ENCODE data around the gene TMEM150A. TPM values are rescaled to one million over a fixed set of nuclear protein-coding genes. Genes with fewer than 3 reads are reported as not detected.

The TMEM150A gene
- total and polyA plus RNA-seq, 2 of the 13 experiments (the other 11 are each of a cell fraction or from before 2014, with no cell fraction given): 30.1 to 70.4 TPM

- TF ChIP-seq ETS1 (CRISPR knock-in tag; IDR thresholded peaks at IDR 0.05) (no peak), ZNF430 (CRISPR knock-in tag; IDR thresholded peaks at IDR 0.05) (peak; percentile 56; the same call in 1 of the 2 replicates), SIN3A (IDR thresholded peaks at IDR 0.05; ENCODE audit: borderline replicate concordance, low read depth, low read length) (peak; percentile 86; the same call in 1 of the 2 replicates), ZNF841 (CRISPR knock-in tag; IDR thresholded peaks at IDR 0.05; ENCODE audit: borderline replicate concordance) (no peak), DNMT1 (CRISPR knock-in tag; IDR thresholded peaks at IDR 0.05) (no peak; the same call in 1 of the 2 replicates), TBP (CRISPR knock-in tag; IDR thresholded peaks at IDR 0.05) (no peak), ZFAT (CRISPR knock-in tag; conservative IDR thresholded peaks at IDR 0.05) (no peak), ATRX (CRISPR knock-in tag; IDR thresholded peaks at IDR 0.05; ENCODE audit: borderline replicate concordance) (no peak), PHB2 (IDR thresholded peaks at IDR 0.05; ENCODE audit: partially characterized antibody) (no peak), NONO (IDR thresholded peaks at IDR 0.05) (no peak), NONO (CRISPR knock-in tag; conservative IDR thresholded peaks at IDR 0.05) (peak; percentile 10; the same call in 1 of the 2 replicates), CENPX (CRISPR knock-in tag; IDR thresholded peaks at IDR 0.05) (no peak), ZNF572 (CRISPR knock-in tag; IDR thresholded peaks at IDR 0.05) (peak; percentile 99), ARHGAP35 (CRISPR knock-in tag; IDR thresholded peaks at IDR 0.05; ENCODE audit: borderline replicate concordance) (no peak; the same call in 1 of the 2 replicates), ZMYM4 (CRISPR knock-in tag; IDR thresholded peaks at IDR 0.05) (no peak), ZNF703 (CRISPR knock-in tag; IDR thresholded peaks at IDR 0.05; ENCODE audit: borderline replicate concordance) (peak; percentile 90; the same call in 1 of the 2 replicates)
- TF ChIP-seq, protein P1, sequence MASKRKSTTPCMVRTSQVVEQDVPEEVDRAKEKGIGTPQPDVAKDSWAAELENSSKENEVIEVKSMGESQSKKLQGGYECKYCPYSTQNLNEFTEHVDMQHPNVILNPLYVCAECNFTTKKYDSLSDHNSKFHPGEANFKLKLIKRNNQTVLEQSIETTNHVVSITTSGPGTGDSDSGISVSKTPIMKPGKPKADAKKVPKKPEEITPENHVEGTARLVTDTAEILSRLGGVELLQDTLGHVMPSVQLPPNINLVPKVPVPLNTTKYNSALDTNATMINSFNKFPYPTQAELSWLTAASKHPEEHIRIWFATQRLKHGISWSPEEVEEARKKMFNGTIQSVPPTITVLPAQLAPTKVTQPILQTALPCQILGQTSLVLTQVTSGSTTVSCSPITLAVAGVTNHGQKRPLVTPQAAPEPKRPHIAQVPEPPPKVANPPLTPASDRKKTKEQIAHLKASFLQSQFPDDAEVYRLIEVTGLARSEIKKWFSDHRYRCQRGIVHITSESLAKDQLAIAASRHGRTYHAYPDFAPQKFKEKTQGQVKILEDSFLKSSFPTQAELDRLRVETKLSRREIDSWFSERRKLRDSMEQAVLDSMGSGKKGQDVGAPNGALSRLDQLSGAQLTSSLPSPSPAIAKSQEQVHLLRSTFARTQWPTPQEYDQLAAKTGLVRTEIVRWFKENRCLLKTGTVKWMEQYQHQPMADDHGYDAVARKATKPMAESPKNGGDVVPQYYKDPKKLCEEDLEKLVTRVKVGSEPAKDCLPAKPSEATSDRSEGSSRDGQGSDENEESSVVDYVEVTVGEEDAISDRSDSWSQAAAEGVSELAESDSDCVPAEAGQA (IDR thresholded peaks at IDR 0.05; ENCODE audit: low read depth): peak; percentile 62; the same call in 1 of the 2 replicates
- TF ChIP-seq, protein P1 (CRISPR knock-in tag; IDR thresholded peaks at IDR 0.05; ENCODE audit: borderline replicate concordance): no peak; the same call in 1 of the 2 replicates
These were observed 17.4 kb downstream of the TMEM150A start (continued) for GRCh38 chr2:85584857-85585780.
